H1 (cell line): ENCODE results near the gene TOP1. TPM values are rescaled to one million over a fixed set of nuclear protein-coding genes. Genes with fewer than 3 reads are reported as not detected.

Source experiments
- ATF3 ChIP-seq: IDR thresholded peaks from 2 replicates; pipeline ENCODE4 v1.6.1; 2011; ENCODE audit warnings: low read depth, mild to moderate bottlenecking, low read length; ENCODE audit not compliant: insufficient read depth
- BRCA1 ChIP-seq: IDR thresholded peaks from 2 replicates; pipeline ENCODE4 v1.6.1; 2012; ENCODE audit warnings: low read depth, low read length, improper control_type of control experiment
- CEBPB ChIP-seq: IDR thresholded peaks from 2 replicates; pipeline ENCODE4 v1.6.1; 2012; ENCODE audit warnings: low read depth, low read length
- CHD2 ChIP-seq: IDR thresholded peaks from 2 replicates; pipeline ENCODE4 v1.6.1; 2012; ENCODE audit warnings: low read length, improper control_type of control experiment
- HDAC6 ChIP-seq: IDR thresholded peaks from one replicate; pipeline ENCODE4 v1.7.1; 2012; ENCODE audit warnings: low read depth, mild to moderate bottlenecking, inconsistent platforms, low read length, moderate library complexity
- JUND ChIP-seq: IDR thresholded peaks from 2 replicates; pipeline ENCODE4 v1.6.1; 2011; ENCODE audit warnings: mild to moderate bottlenecking, improper control_type of control experiment, low read length
- POLR2A ChIP-seq, 2 experiments: IDR thresholded peaks; 1 replicate in 1 of 2; 2 replicates in 1 of 2; pipeline ENCODE4 v1.6.1; 2011; ENCODE audit warnings: low read depth in 2 of 2, low read length in 2 of 2, mild to moderate bottlenecking in 2 of 2; ENCODE audit errors: control extremely low read depth in 1 of 2
- RAD21 ChIP-seq, 2 experiments: IDR thresholded peaks in 1 of 2; conservative IDR thresholded peaks in 1 of 2; 2 replicates each; pipeline ENCODE4 v1.6.1; 2011; ENCODE audit warnings: low read depth in 2 of 2, low read length in 2 of 2, improper control_type of control experiment in 1 of 2, inconsistent platforms in 1 of 2, mild to moderate bottlenecking in 1 of 2, moderate library complexity in 1 of 2
- RFX5 ChIP-seq: IDR thresholded peaks from 2 replicates; pipeline ENCODE4 v1.6.1; 2011; ENCODE audit warnings: low read depth, low read length, improper control_type of control experiment, borderline replicate concordance
- TEAD4 ChIP-seq: IDR thresholded peaks from 2 replicates; pipeline ENCODE4 v1.6.1; 2012; ENCODE audit warnings: low read depth, low read length, inconsistent platforms, mixed read lengths
- ZNF274 ChIP-seq: IDR thresholded peaks from 2 replicates; pipeline ENCODE4 v1.7.0; 2012; ENCODE audit warnings: low read length, borderline replicate concordance; ENCODE audit errors: extremely low read depth
- polyA plus RNA-seq, 7 experiments: library from polyadenylated mRNA; depleted of rRNA in 3 of 7; stranded (reverse) in 5 of 7; unstranded in 2 of 7; fragments of >200 nt in 5 of 7; fragments of 200-250 nt in 2 of 7; gene quantifications; 1 replicate in 5 of 7; 2 replicates in 1 of 7; 4 replicates in 1 of 7; pipeline versions ENCODE4 v1.2.1 to v1.2.3, GENCODE V29; 2011 to 2013; ENCODE audit warnings: missing spikeins in 2 of 7, mixed read lengths in 2 of 7
- total RNA-seq: library from RNA; stranded (reverse); fragmentation: NEBNext Ultra II Directional; extraction: Animal tissue kit (Norgen Biotek cat#: 25700); gene quantifications from 2 replicates; pipeline ENCODE4 v1.2.1, GENCODE V29; 2021

TOP1 gene
- total and polyA plus RNA-seq, 2 of the 8 experiments (the other 6 are each of a cell fraction or from before 2014, with no cell fraction given) = 7.4 to 108 TPM

GRCh38 chr20:41006936-41007474, 21.6 kb upstream of the TOP1 start (continued):
- TF ChIP-seq JUND (no peak), HDAC6 (no peak), TEAD4 (no peak), POLR2A (IDR thresholded peaks at IDR 0.05; ENCODE audit: control extremely low read depth in 1 of 2, low read depth in 2 of 2, low read length in 2 of 2) (no peak), RAD21 (IDR thresholded peaks at IDR 0.05 in 1 of 2, conservative IDR thresholded peaks at IDR 0.05 in 1 of 2; ENCODE audit: low read depth in 2 of 2, low read length in 2 of 2) (no peak), ZNF274 (no peak), BRCA1 (no peak), RFX5 (no peak), CHD2 (no peak), ATF3 (no peak), CEBPB (no peak)
